Nephron progenitor cell (in vitro differentiated cells): ENCODE measurements around the gene CHRM2.

Experiments
- DNase-seq: peaks from one replicate; pipeline ENCODE4 v3.0.0; 2021
- H3K27ac Mint-ChIP-seq: 2 replicates; pipeline ENCODE4 v1.8.0; 2021; ENCODE audit warnings: mild to moderate bottlenecking, moderate library complexity, mixed read lengths
- H3K27me3 Mint-ChIP-seq: 2 replicates; pipeline ENCODE4 v1.8.0; 2021; ENCODE audit warnings: mild to moderate bottlenecking, low read depth, mixed read lengths; ENCODE audit not compliant: poor library complexity
- H3K36me3 Mint-ChIP-seq: 2 replicates; pipeline ENCODE4 v1.8.0; 2021; ENCODE audit warnings: low read depth, mixed read lengths
- H3K4me1 Mint-ChIP-seq: 2 replicates; pipeline ENCODE4 v1.8.0; 2021; ENCODE audit warnings: mixed read lengths
- H3K4me3 Mint-ChIP-seq: 2 replicates; pipeline ENCODE4 v1.8.0; 2021; ENCODE audit warnings: mild to moderate bottlenecking, moderate library complexity, mixed read lengths
- H3K9me3 Mint-ChIP-seq: 2 replicates; pipeline ENCODE4 v1.8.0; 2021; ENCODE audit warnings: mild to moderate bottlenecking, moderate library complexity, mixed read lengths
- TF ChIP-seq, protein P1 (sequence below): fragments of 200-600 bp; sonication (generic); IDR thresholded peaks from 2 replicates; pipeline ENCODE4 v1.5.0; 2021; ENCODE audit warnings: antibody characterized with exemption

The CHRM2 gene

DNA sequence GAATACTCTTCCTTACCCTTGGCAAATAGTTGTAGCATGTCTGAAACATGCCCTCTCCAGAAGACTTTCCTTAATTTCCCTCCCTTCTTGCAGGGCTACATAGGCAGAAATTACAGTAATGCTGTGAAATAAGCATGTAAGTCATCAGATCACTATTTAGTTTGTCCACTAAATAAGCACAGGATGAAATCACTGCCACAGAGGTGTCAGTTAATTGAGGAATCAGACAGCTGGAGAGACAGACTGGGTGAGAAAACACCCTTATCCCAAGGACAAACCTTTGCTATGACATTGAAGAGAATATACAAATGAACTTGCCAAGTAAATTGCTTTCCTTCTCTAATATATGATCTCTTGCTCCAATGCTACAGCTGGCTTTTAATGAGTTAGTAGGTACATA lies 129.3 kb downstream of the CHRM2 start:
- no peak overlapping the region for H3K4me3 Mint-ChIP-seq
- DNase-seq: no peak
- no peaks in the 10 kb centered on the region for H3K27me3 Mint-ChIP-seq
- H3K4me1 Mint-ChIP-seq: no peaks in the 10 kb centered on the region
- H3K27ac Mint-ChIP-seq: no peak overlapping the region
- H3K9me3 Mint-ChIP-seq: no peaks in the 10 kb centered on the region
- H3K36me3 Mint-ChIP-seq: no peaks in the 10 kb centered on the region
- TF ChIP-seq, protein P1, sequence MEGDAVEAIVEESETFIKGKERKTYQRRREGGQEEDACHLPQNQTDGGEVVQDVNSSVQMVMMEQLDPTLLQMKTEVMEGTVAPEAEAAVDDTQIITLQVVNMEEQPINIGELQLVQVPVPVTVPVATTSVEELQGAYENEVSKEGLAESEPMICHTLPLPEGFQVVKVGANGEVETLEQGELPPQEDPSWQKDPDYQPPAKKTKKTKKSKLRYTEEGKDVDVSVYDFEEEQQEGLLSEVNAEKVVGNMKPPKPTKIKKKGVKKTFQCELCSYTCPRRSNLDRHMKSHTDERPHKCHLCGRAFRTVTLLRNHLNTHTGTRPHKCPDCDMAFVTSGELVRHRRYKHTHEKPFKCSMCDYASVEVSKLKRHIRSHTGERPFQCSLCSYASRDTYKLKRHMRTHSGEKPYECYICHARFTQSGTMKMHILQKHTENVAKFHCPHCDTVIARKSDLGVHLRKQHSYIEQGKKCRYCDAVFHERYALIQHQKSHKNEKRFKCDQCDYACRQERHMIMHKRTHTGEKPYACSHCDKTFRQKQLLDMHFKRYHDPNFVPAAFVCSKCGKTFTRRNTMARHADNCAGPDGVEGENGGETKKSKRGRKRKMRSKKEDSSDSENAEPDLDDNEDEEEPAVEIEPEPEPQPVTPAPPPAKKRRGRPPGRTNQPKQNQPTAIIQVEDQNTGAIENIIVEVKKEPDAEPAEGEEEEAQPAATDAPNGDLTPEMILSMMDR: no peak

DNA sequence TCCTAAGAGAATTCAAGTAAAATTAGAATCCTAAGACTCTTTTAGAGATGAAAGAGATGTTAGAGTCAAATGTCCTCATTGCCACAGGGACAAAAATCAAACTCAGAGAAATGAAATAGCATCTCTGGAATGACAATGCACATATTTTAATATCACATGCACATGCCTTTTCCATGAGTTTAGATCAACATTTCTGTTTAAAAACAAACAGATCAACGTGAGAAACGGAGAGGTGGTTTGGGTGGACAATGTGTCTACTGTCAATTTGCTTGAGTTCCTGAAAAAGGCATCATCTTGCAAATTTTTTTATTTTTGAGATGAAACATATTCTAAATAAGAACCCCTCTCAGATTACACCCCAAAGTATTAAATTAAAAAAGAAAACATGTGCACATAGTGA lies 130.0 kb downstream of the CHRM2 start:
- Mint-ChIP-seq H3K9me3 (no peaks in the 10 kb centered on the region), H3K27ac (no peak overlapping the region), H3K27me3 (no peaks in the 10 kb centered on the region), H3K4me1 (no peaks in the 10 kb centered on the region), H3K4me3 (no peak overlapping the region), H3K36me3 (no peaks in the 10 kb centered on the region)
- TF ChIP-seq, protein P1: no peak
- DNase-seq: no peak

DNA sequence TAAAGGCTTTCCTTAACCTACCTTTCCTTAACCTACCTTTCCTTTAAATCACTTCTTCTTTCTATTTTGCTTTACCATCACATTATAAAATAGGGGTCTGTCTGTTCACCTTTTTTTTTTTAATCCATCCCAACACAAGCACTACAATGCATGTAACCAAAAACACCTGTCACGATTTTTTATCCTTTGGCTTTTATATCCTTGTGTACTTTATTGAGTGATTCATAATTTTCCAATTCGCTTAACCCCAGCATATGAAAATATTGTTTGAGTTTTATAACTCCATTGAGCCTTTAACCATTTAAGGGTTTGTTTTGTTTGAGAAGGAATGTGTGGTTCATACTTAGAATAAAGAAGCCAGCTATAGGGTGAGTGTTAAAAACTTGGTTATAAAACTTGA lies 132.2 kb downstream of the CHRM2 start:
- no peaks in the 10 kb centered on the region for H3K9me3 Mint-ChIP-seq
- no peaks in the 10 kb centered on the region for H3K4me1 Mint-ChIP-seq
- H3K27ac Mint-ChIP-seq: no peak overlapping the region
- no peak overlapping the region for H3K4me3 Mint-ChIP-seq
- TF ChIP-seq, protein P1: no peak
- no peak for DNase-seq
- no peaks in the 10 kb centered on the region for H3K27me3 Mint-ChIP-seq
- H3K36me3 Mint-ChIP-seq: no peaks in the 10 kb centered on the region

DNA sequence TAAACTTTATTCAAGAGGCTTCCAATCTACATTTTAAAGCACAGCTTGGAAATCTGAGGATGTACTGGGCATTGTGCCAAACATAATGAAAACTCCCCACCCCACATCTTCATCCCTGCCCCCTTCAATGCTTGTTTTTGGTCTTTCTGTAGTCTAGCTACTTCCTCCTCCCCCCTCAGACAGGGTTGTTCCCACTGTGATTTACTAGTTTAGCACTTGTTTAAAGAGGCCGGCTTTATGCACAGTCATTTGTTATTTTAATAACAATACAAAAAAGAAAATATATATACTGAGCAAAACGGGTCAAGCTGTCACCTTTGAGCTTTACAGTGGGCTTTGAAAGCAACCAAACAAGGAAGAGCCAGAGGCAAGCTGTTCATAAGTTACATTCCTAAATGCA lies 132.6 kb downstream of the CHRM2 start:
- H3K36me3 Mint-ChIP-seq: no peaks in the 10 kb centered on the region

DNA sequence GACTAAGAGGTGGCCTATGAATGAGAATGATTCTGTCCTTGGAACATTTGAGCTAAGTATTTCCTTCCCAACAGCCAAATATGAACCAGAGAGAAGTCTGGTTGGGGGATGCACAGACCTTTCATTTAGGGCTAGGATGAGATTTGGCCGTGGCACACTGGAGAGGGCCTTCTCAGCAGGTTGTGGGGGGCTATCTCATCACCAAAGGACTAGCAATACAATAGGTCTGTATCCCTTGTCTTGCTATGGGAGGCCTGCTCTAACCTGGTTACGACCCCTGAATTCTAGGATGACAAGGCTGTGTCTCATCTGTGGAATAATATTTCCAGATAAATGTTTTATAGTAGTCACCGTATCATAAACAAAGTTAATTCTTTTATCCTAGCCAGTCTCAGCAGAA lies 133.0 kb downstream of the CHRM2 start:
- no peak overlapping the region for H3K4me3 Mint-ChIP-seq
- no peaks in the 10 kb centered on the region for H3K9me3 Mint-ChIP-seq
- no peaks in the 10 kb centered on the region for H3K4me1 Mint-ChIP-seq
- no peak overlapping the region for H3K27ac Mint-ChIP-seq
- DNase-seq: no peak
- H3K27me3 Mint-ChIP-seq: no peaks in the 10 kb centered on the region
- TF ChIP-seq, protein P1: no peak
- no peaks in the 10 kb centered on the region for H3K36me3 Mint-ChIP-seq

More for the DNA sequence above, 132.6 kb downstream of the CHRM2 start:
- Mint-ChIP-seq H3K9me3 (no peaks in the 10 kb centered on the region), H3K27me3 (no peaks in the 10 kb centered on the region), H3K4me1 (no peaks in the 10 kb centered on the region), H3K4me3 (no peak overlapping the region), H3K27ac (no peak overlapping the region)
- TF ChIP-seq, protein P1: no peak
- no peak for DNase-seq

DNA sequence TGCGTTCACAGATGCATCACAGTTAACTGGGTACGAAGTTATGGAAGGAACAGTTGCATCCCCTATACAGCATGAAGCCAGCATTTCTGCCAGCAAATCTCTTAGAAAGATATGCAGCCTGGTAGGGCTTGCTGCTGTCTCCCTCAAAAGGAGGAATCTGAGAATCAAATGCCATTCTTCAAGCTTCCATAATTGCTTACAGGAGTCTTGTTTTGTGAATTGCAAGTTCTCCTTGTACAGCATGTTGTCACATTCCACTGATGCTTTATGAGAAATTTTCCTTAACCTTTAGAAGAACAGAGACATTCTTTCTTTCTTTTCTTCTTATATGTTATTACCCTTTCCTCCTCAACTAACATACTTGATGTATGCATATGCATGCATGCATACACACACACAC lies 134.6 kb downstream of the CHRM2 start:
- H3K27me3 Mint-ChIP-seq: no peaks in the 10 kb centered on the region
- TF ChIP-seq, protein P1: no peak
- H3K4me1 Mint-ChIP-seq: no peaks in the 10 kb centered on the region
- H3K36me3 Mint-ChIP-seq: no peaks in the 10 kb centered on the region
- H3K27ac Mint-ChIP-seq: no peak overlapping the region
- H3K4me3 Mint-ChIP-seq: no peak overlapping the region
- H3K9me3 Mint-ChIP-seq: no peaks in the 10 kb centered on the region
- DNase-seq: no peak
